Prostate gland (tissue), 2 donors: ENCODE results near the gene TKTL2.

Experiments used
- POLR2A ChIP-seq: fragments of 450-650 bp; IDR thresholded peaks from one replicate; pipeline ENCODE4 v1.6.1; 2016; ENCODE audit warnings: antibody characterized with exemption, mild to moderate bottlenecking
- POLR2AphosphoS5 ChIP-seq: sonication (generic); formaldehyde crosslinking; IDR thresholded peaks from one replicate; pipeline ENCODE4 v1.6.1; 2017; ENCODE audit warnings: antibody characterized with exemption
- TF ChIP-seq, protein P1 (sequence below), 4 experiments: fragments of 200-600 bp in 2 of 4; fragments of 450-650 bp in 2 of 4; sonication (generic) in 2 of 4; IDR thresholded peaks; 1 replicate in 3 of 4; 2 replicates in 1 of 4; pipeline ENCODE4 v1.5.1; 2016 to 2019; ENCODE audit warnings: antibody characterized with exemption in 4 of 4, mild to moderate bottlenecking in 2 of 4, moderate library complexity in 2 of 4

DNA sequence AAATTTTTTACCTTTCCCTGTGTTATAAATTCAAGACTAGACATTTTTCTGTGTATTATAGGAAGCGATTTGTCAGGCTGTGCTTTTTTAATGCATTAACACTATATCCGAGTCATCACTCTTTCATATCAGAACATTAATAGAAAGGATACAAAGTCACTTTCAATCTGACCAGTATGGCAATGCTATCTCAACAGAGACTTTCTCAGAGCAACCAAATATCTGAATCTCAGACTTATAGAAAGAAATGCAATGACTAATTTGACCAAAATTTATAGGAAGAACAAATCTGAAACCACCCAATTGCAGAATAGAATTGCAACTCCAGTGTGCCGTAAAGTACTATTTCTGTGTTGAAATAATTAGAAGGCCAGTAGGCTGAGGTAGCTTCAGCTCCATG is 473 bp upstream of the TKTL2 start:
- TF ChIP-seq POLR2AphosphoS5 (no peak), POLR2A (no peak)
- TF ChIP-seq, protein P1, sequence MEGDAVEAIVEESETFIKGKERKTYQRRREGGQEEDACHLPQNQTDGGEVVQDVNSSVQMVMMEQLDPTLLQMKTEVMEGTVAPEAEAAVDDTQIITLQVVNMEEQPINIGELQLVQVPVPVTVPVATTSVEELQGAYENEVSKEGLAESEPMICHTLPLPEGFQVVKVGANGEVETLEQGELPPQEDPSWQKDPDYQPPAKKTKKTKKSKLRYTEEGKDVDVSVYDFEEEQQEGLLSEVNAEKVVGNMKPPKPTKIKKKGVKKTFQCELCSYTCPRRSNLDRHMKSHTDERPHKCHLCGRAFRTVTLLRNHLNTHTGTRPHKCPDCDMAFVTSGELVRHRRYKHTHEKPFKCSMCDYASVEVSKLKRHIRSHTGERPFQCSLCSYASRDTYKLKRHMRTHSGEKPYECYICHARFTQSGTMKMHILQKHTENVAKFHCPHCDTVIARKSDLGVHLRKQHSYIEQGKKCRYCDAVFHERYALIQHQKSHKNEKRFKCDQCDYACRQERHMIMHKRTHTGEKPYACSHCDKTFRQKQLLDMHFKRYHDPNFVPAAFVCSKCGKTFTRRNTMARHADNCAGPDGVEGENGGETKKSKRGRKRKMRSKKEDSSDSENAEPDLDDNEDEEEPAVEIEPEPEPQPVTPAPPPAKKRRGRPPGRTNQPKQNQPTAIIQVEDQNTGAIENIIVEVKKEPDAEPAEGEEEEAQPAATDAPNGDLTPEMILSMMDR (IDR thresholded peaks at IDR 0.05): no peak
